NCI-H187 treated with DMSO at 0.1 percent for 48 hours (cell line): Measurements from ENCODE around the gene GAD2.
"Not testable (repeated sequence)": the region's sequence is repeated elsewhere in the genome, so short reads cannot be mapped to it uniquely, and the experiment has no call there.

Source experiments
- DNase-seq: peaks from one replicate; lab custom pipeline; 2025; lab: John Stamatoyannopoulos, UW

The GAD2 gene

GRCh38 chr10:26318672-26319071 is 102.1 kb downstream of the GAD2 start:
- no peak for DNase-seq

- no peak for DNase-seq
Observed at GRCh38 chr10:26323219-26323618, 106.6 kb downstream of the GAD2 start.

- no peak for DNase-seq
Observed at GRCh38 chr10:26326851-26327250, 110.3 kb downstream of the GAD2 start.

- DNase-seq: no peak
Observed at GRCh38 chr10:26327811-26328210, 111.2 kb downstream of the GAD2 start.

GRCh38 chr10:26331371-26331770 is 114.8 kb downstream of the GAD2 start:
- no peak for DNase-seq

- no peak for DNase-seq
Observed at GRCh38 chr10:26334232-26334931, 117.8 kb downstream of the GAD2 start.

GRCh38 chr10:26334932-26335573 is 118.5 kb downstream of the GAD2 start:
- no peak for DNase-seq

- no peak for DNase-seq
Observed at GRCh38 chr10:26335574-26336093, 119.1 kb downstream of the GAD2 start.

- no peak for DNase-seq
Observed at GRCh38 chr10:26336979-26337378, 120.4 kb downstream of the GAD2 start.

- no peak for DNase-seq
Observed at GRCh38 chr10:26341701-26342100, 125.1 kb downstream of the GAD2 start.

- not testable (repeated sequence) for DNase-seq
Observed at GRCh38 chr10:26348821-26349417, 132.3 kb downstream of the GAD2 start.
